Lung (tissue), 12 donors: Measurements from ENCODE around the gene SLC12A3. TPM values are rescaled to one million over a fixed set of nuclear protein-coding genes. Genes with fewer than 3 reads are reported as not detected.

Experiments
- ATAC-seq: fragments of 200-7000 bp; cut with Tn5 transposase; one replicate; pipeline ENCODE4 v1.9.1; 2020; ENCODE audit warnings: moderate number of reproducible peaks; ENCODE audit not compliant: insufficient read depth, low FRiP score
- DNase-seq, 3 donors: peaks; one replicate each; pipeline ENCODE4 v3.0.0-alpha.2; 2013 to 2017
- H3K27ac ChIP-seq, 2 donors: one replicate each; pipeline ENCODE4 v1.5.1; 2013; ENCODE audit warnings: mild to moderate bottlenecking in 2 of 2, moderate library complexity in 2 of 2, control low read depth in 1 of 2, inconsistent platforms in 1 of 2, low read depth in 1 of 2, low read length in 1 of 2
- H3K27me3 ChIP-seq, 3 donors: one replicate each; pipeline ENCODE4 v1.5.1; 2013; ENCODE audit warnings: low read length in 2 of 3; ENCODE audit not compliant: control insufficient read depth in 3 of 3, insufficient read depth in 3 of 3
- H3K36me3 ChIP-seq, 4 donors: one replicate each; pipeline ENCODE4 v1.5.1; 2013; ENCODE audit warnings: low read length in 4 of 4, mild to moderate bottlenecking in 1 of 4, moderate library complexity in 1 of 4; ENCODE audit not compliant: control insufficient read depth in 4 of 4, insufficient read depth in 4 of 4
- H3K4me1 ChIP-seq, 5 donors: one replicate each; pipeline ENCODE4 v1.5.1; 2013; ENCODE audit warnings: low read length in 5 of 5, mild to moderate bottlenecking in 2 of 5, moderate library complexity in 1 of 5; ENCODE audit not compliant: control insufficient read depth in 5 of 5, insufficient read depth in 5 of 5
- H3K4me3 ChIP-seq: one replicate; pipeline ENCODE4 v1.5.1; 2013; ENCODE audit warnings: mild to moderate bottlenecking, control low read depth, moderate library complexity
- H3K9ac ChIP-seq, 2 donors: one replicate each; pipeline ENCODE4 v1.5.1; 2013; ENCODE audit warnings: low read length in 2 of 2, control low read depth in 1 of 2; ENCODE audit not compliant: insufficient read depth in 1 of 2
- H3K9me3 ChIP-seq, 4 donors: one replicate each; pipeline ENCODE4 v1.5.1; 2013; ENCODE audit warnings: low read length in 3 of 4, mild to moderate bottlenecking in 1 of 4, moderate library complexity in 1 of 4; ENCODE audit not compliant: control insufficient read depth in 4 of 4, insufficient read depth in 3 of 4
- WGBS, 2 donors: extraction: QIAGEN DNeasy Blood & Tissue Kit; methylation state at CpG; one replicate each; pipeline ENCODE4 v1.1.7; 2013; 5-methylcytosine and 5-hydroxymethylcytosine counted together
- polyA plus RNA-seq, 2 donors: library from polyadenylated mRNA; stranded (reverse); fragments of 200-250 nt; gene quantifications; one replicate each; pipeline ENCODE4 v1.2.1, GENCODE V29; 2013
- total RNA-seq, 2 donors: library from RNA; depleted of rRNA in 1 of 2; stranded (reverse); fragments of >200 nt in 1 of 2; gene quantifications; one replicate each; pipeline ENCODE4 v1.2.1, GENCODE V29; 2014 to 2021
- TF ChIP-seq, protein P1 (sequence below): IDR thresholded peaks from 2 replicates; pipeline ENCODE4 v1.5.1; 2012; ENCODE audit warnings: mild to moderate bottlenecking; ENCODE audit errors: control extremely low read depth, extremely low read depth
- donor health status: control.
- donor health status: control.
- donor health status: Bipolar disorder and iron deficiency.
- donor health status: healthy.
- donor health status: DM: yes; HTN: yes; CAD: no.

Gene SLC12A3
- total and polyA plus RNA-seq, 4 donors: 0.04 to 0.07 TPM; not detected in 2

DNA sequence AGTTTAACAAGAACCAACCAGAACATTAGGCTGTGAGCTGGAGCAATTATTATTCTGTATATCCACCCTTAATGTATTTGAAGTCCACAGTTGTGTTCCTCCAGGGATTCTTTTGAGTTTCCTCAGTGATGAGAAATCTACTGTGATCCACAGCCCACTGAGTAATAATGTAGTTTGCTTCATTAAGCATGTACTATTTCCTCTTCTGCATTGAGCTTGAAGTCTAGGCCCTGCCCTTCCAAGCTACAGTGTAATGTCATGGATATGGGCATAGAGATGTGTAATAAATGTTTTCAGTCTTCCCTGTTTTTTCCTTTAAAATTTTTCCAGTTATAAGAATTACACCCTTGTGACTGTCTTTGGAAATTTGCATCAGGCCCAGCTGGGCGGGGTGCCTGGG is 36.4 kb upstream of the SLC12A3 start:
- no peak overlapping the region for H3K9ac ChIP-seq
- TF ChIP-seq, protein P1, sequence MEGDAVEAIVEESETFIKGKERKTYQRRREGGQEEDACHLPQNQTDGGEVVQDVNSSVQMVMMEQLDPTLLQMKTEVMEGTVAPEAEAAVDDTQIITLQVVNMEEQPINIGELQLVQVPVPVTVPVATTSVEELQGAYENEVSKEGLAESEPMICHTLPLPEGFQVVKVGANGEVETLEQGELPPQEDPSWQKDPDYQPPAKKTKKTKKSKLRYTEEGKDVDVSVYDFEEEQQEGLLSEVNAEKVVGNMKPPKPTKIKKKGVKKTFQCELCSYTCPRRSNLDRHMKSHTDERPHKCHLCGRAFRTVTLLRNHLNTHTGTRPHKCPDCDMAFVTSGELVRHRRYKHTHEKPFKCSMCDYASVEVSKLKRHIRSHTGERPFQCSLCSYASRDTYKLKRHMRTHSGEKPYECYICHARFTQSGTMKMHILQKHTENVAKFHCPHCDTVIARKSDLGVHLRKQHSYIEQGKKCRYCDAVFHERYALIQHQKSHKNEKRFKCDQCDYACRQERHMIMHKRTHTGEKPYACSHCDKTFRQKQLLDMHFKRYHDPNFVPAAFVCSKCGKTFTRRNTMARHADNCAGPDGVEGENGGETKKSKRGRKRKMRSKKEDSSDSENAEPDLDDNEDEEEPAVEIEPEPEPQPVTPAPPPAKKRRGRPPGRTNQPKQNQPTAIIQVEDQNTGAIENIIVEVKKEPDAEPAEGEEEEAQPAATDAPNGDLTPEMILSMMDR: no peak
- DNase-seq (no peak), ATAC-seq (no peak)
- H3K27me3 ChIP-seq: no peaks in the 10 kb centered on the region
- no peaks in the 10 kb centered on the region for H3K4me1 ChIP-seq
- H3K9me3 ChIP-seq: no peaks in the 10 kb centered on the region
- H3K36me3 ChIP-seq: peaks cover 21 to 28% (median 24%) of the 10 kb centered on the region in 4 donors
- H3K27ac ChIP-seq: no peak overlapping the region
- no peak overlapping the region for H3K4me3 ChIP-seq
- 92 to 100% methylated on average over 1 of the region's 1 CpG for WGBS, 2 donors

DNA sequence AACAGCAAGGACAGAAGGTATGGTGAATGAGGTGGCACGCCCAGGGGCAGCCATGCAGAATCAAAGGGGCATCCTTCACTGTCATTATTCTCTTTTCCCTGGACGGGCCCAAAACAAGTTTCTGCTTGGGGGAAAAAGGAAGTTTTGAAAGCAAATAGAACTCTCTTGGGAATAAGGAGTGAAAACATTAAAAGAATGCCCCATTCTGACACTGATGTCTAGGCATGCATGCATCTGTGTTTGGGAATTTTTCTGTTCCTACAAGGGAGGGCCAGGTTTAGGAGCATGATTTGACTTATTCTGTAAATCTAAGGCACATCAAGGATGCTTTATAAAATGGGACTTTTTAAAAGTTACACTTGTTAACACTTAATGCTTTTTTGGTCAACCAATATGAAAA is 34.3 kb upstream of the SLC12A3 start:
- Histone ChIP-seq H3K4me1 (no peaks in the 10 kb centered on the region), H3K4me3 (no peak overlapping the region), H3K27me3 (no peaks in the 10 kb centered on the region), H3K9ac (no peak overlapping the region), H3K9me3 (no peaks in the 10 kb centered on the region), H3K36me3 (peaks cover 18 to 31% (median 26%) of the 10 kb centered on the region in 4 donors), H3K27ac (no peak overlapping the region)
- DNase-seq: no peak
- no peak for ATAC-seq
- 57 to 98% methylated on average over 2 of the region's 2 CpGs for WGBS, 2 donors
- TF ChIP-seq, protein P1: no peak

DNA sequence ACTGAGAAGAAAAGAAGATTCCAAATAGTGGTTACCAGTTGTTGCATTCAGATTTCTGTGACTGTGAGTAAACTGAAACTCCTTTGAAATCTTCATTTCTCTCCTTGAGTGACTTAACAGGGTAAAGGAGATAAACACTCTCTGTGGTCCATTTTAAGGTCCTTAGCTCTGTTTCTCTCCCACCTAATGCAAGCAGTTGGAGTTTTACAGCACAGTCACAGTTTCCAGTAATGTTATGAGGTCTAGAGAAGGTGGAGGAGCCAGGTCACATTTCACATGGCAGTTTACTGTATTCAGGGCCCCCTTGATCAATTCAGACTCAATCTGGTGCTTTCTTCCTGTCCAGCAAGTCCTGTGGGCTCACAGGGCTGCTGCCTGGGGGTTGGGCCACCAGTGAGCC is 32.2 kb upstream of the SLC12A3 start:
- TF ChIP-seq, protein P1: no peak
- peaks cover 18 to 36% (median 32%) of the 10 kb centered on the region in 4 donors for H3K36me3 ChIP-seq
- no peaks in the 10 kb centered on the region for H3K27me3 ChIP-seq
- H3K9ac ChIP-seq: no peak overlapping the region
- no peak overlapping the region for H3K27ac ChIP-seq
- no peak for ATAC-seq
- H3K9me3 ChIP-seq: no peaks in the 10 kb centered on the region
- no peak overlapping the region for H3K4me3 ChIP-seq
- no peak for DNase-seq
- no peaks in the 10 kb centered on the region for H3K4me1 ChIP-seq

DNA sequence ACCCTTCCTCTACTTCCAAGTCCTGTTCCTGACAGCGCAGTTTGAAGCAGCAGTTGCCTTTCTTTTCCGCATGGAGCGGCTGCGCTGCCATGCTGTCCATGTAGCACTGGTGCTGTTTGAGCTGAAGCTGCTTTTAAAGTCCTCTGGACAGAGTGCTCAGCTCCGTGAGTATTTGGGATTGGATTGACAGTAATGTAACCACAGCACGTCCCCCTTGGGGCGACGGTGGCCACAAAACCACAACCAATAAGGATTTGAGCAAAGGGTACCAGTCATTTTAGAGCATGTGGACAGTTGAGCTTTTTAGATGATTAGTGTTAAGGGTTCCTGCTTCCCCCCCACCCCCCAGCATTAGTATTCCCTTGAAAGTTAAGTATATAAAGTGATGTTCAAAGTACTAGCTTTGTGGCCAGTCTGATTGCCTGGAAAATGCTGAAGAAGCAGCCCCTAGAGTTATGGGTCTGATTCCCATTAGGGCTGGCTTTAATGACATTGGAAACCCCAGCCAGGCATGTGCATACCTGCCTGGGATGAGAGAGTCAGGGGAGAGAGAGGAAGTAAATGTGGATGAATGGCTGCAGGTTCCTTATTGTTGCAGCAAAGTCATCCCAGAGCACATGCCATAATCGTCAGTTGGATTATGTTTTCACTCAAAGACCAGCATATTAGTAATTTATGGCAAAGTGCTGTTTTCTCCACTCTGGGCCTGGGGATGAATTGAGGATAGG is 31.6 kb upstream of the SLC12A3 start:
- no peak for ATAC-seq
- Histone ChIP-seq H3K27ac (no peak overlapping the region), H3K27me3 (no peaks in the 10 kb centered on the region), H3K9ac (no peak overlapping the region), H3K4me3 (no peak overlapping the region), H3K4me1 (no peaks in the 10 kb centered on the region), H3K9me3 (no peaks in the 10 kb centered on the region), H3K36me3 (peaks cover 21 to 36% (median 35%) of the 10 kb centered on the region in 4 donors)
- DNase-seq: no peak
- TF ChIP-seq, protein P1: no peak
- WGBS, 2 donors: 77 to 91% methylated on average over 9 of the region's 9 CpGs
